HG02623 (cell line): ENCODE results near the gene SSX2IP.
"Not testable (repeated sequence)": the region's sequence is repeated elsewhere in the genome, so short reads cannot be mapped to it uniquely, and the experiment has no call there.

ENCODE experiments used
- ATAC-seq: cut with Tn5 transposase; IDR thresholded peaks from one replicate; pipeline ENCODE4 v1.9.1; 2021; ENCODE audit warnings: moderate library complexity; ENCODE audit not compliant: unreplicated experiment

Gene SSX2IP

GRCh38 chr1:84677415-84678099 lies 12.7 kb downstream of the SSX2IP start:
- ATAC-seq, result no peak

- ATAC-seq, result no peak
Observed at GRCh38 chr1:84675631-84676030, 14.6 kb downstream of the SSX2IP start.

GRCh38 chr1:84675106-84675505 lies 15.2 kb downstream of the SSX2IP start:
- ATAC-seq, result no peak

GRCh38 chr1:84674705-84675104 lies 15.6 kb downstream of the SSX2IP start:
- ATAC-seq, result no peak

- no peak for ATAC-seq
Observed at GRCh38 chr1:84674021-84674420, 16.2 kb downstream of the SSX2IP start.

GRCh38 chr1:84672080-84672854 lies 18.0 kb downstream of the SSX2IP start:
- ATAC-seq, result no peak

- no peak for ATAC-seq
Observed at GRCh38 chr1:84669831-84670230, 20.4 kb downstream of the SSX2IP start.

- ATAC-seq, result no peak
Observed at GRCh38 chr1:84668185-84668584, 22.1 kb downstream of the SSX2IP start.

- ATAC-seq, result no peak
Observed at GRCh38 chr1:84665703-84666317, 24.5 kb downstream of the SSX2IP start.

GRCh38 chr1:84653130-84653677 lies 37.1 kb downstream of the SSX2IP start:
- no peak for ATAC-seq

GRCh38 chr1:84644472-84644871 lies 45.8 kb downstream of the SSX2IP start:
- no peak for ATAC-seq

GRCh38 chr1:84643183-84643582 lies 47.1 kb downstream of the SSX2IP start:
- ATAC-seq, result no peak

- no peak for ATAC-seq
Observed at GRCh38 chr1:84642774-84643173, 47.5 kb downstream of the SSX2IP start.

GRCh38 chr1:84639731-84640130 lies 50.5 kb downstream of the SSX2IP start:
- not testable (repeated sequence) for ATAC-seq

GRCh38 chr1:84635429-84635828 lies 54.8 kb downstream of the SSX2IP start:
- ATAC-seq, result no peak

GRCh38 chr1:84634536-84635205 lies 55.6 kb downstream of the SSX2IP start:
- ATAC-seq, result no peak

- ATAC-seq, result no peak
Observed at GRCh38 chr1:84632673-84633434, 57.4 kb downstream of the SSX2IP start.

- no peak for ATAC-seq
Observed at GRCh38 chr1:84632137-84632536, 58.1 kb downstream of the SSX2IP start.

- ATAC-seq, result no peak
Observed at GRCh38 chr1:84624876-84625275, 65.4 kb downstream of the SSX2IP start.

GRCh38 chr1:84621553-84621952 lies 68.7 kb downstream of the SSX2IP start:
- no peak for ATAC-seq
